HL-60/S4 treated with retinoic acid at 250 ng/mL for 4 days and 3 days (cell line): ENCODE data around the gene WDR77.

Experiments used
- in situ Hi-C: fragments of 300-500 bp; cut with MboI; formaldehyde crosslinking; loops from 2 replicates; pipeline ENCODE4 v1.7.0; 2022; ENCODE audit warnings: low sequenced_read_pairs

Gene WDR77

GRCh38 chr1:111471012-111471411, 22.0 kb upstream of the WDR77 start:
- in situ Hi-C loops: no loop called here

- in situ Hi-C loops: no loop called here
Measured at GRCh38 chr1:111470596-111470995, 21.5 kb upstream of the WDR77 start.

GRCh38 chr1:111469539-111469938, 20.5 kb upstream of the WDR77 start:
- in situ Hi-C loops: no loop called here

- in situ Hi-C loops: no loop called here
Measured at GRCh38 chr1:111468717-111469100, 19.7 kb upstream of the WDR77 start.

- in situ Hi-C loops: no loop called here
Measured at GRCh38 chr1:111467865-111468716, 19.0 kb upstream of the WDR77 start.

- in situ Hi-C loops: no loop called here
Measured at GRCh38 chr1:111466480-111466879, 17.4 kb upstream of the WDR77 start.

- in situ Hi-C loops: no loop called here
Measured at GRCh38 chr1:111465754-111466153, 16.7 kb upstream of the WDR77 start.

GRCh38 chr1:111463029-111463683, 14.1 kb upstream of the WDR77 start:
- in situ Hi-C loops: no loop called here

- in situ Hi-C loops: no loop called here
Measured at GRCh38 chr1:111462370-111463028, 13.4 kb upstream of the WDR77 start.

- in situ Hi-C loops: no loop called here
Measured at GRCh38 chr1:111461765-111462164, 12.7 kb upstream of the WDR77 start.

GRCh38 chr1:111455642-111456031, 6.6 kb upstream of the WDR77 start:
- in situ Hi-C loops: no loop called here

- in situ Hi-C loops: no loop called here
Measured at GRCh38 chr1:111454859-111455641, 6.0 kb upstream of the WDR77 start.

- in situ Hi-C loops: no loop called here
Measured at GRCh38 chr1:111453706-111454105, 4.7 kb upstream of the WDR77 start.

- in situ Hi-C loops: no loop called here
Measured at GRCh38 chr1:111452581-111452980, 3.5 kb upstream of the WDR77 start.

GRCh38 chr1:111450185-111450584, 1.1 kb upstream of the WDR77 start:
- in situ Hi-C loops: no loop called here

- in situ Hi-C loops: no loop called here
Measured at GRCh38 chr1:111449703-111450017, 604 bp upstream of the WDR77 start.

- in situ Hi-C loops: no loop called here
Measured at GRCh38 chr1:111448482-111448917, 556 bp downstream of the WDR77 start.

- in situ Hi-C loops: no loop called here
Measured at GRCh38 chr1:111446967-111447892, 1.8 kb downstream of the WDR77 start.

GRCh38 chr1:111446546-111446945, 2.5 kb downstream of the WDR77 start:
- in situ Hi-C loops: no loop called here

GRCh38 chr1:111444031-111444430, 5.0 kb downstream of the WDR77 start:
- in situ Hi-C loops: no loop called here
